Measurements from ENCODE around the gene ZSCAN9.

Gene ZSCAN9

GRCh38 chr6:28225056-28225834, at the start of gene ZSCAN9:
ZSCAN9 (plus strand) TSS chr6:28225275; CDS start chr6:28227085, 1,810 bp downstream.
- DNase-seq = no peak

GRCh38 chr6:28176373-28176772, 48.7 kb upstream of the ZSCAN9 start:
- no peak for DNase-seq

- DNase-seq = no peak
Observed at GRCh38 chr6:28182255-28182654, 42.8 kb upstream of the ZSCAN9 start.

GRCh38 chr6:28188111-28188979, 36.7 kb upstream of the ZSCAN9 start:
- no peak for DNase-seq

GRCh38 chr6:28200020-28200419, 25.1 kb upstream of the ZSCAN9 start:
- no peak for DNase-seq

- no peak for DNase-seq
Observed at GRCh38 chr6:28203201-28203600, 21.9 kb upstream of the ZSCAN9 start.

- DNase-seq = no peak
Observed at GRCh38 chr6:28205879-28206278, 19.2 kb upstream of the ZSCAN9 start.

- DNase-seq = no peak
Observed at GRCh38 chr6:28206527-28206926, 18.5 kb upstream of the ZSCAN9 start.

GRCh38 chr6:28206928-28207509, 18.1 kb upstream of the ZSCAN9 start:
- no peak for DNase-seq

GRCh38 chr6:28207510-28208110, 17.5 kb upstream of the ZSCAN9 start:
- DNase-seq = no peak

GRCh38 chr6:28208111-28208659, 16.9 kb upstream of the ZSCAN9 start:
- no peak for DNase-seq

GRCh38 chr6:28209753-28210535, 15.1 kb upstream of the ZSCAN9 start:
- no peak for DNase-seq

- no peak for DNase-seq
Observed at GRCh38 chr6:28211840-28212509, 13.1 kb upstream of the ZSCAN9 start.

- DNase-seq = no peak
Observed at GRCh38 chr6:28212510-28213212, 12.4 kb upstream of the ZSCAN9 start.

- DNase-seq = no peak
Observed at GRCh38 chr6:28213213-28213523, 11.9 kb upstream of the ZSCAN9 start.

GRCh38 chr6:28215425-28215824, 9.7 kb upstream of the ZSCAN9 start:
- DNase-seq = no peak

- no peak for DNase-seq
Observed at GRCh38 chr6:28217890-28218289, 7.2 kb upstream of the ZSCAN9 start.

- no peak for DNase-seq
Observed at GRCh38 chr6:28218312-28219248, 6.5 kb upstream of the ZSCAN9 start.

- DNase-seq = no peak
Observed at GRCh38 chr6:28220257-28221133, 4.6 kb upstream of the ZSCAN9 start.

Measured in activated CD4-positive, alpha-beta T cell treated with anti-CD3 and anti-CD28 coated beads, Interleukin-2, amount 50 U/mL, for 4 hours (primary cell).